ENCODE measurements around the gene NOS1. TPM values are rescaled to one million over a fixed set of nuclear protein-coding genes. Genes with fewer than 3 reads are reported as not detected.

Gene NOS1
- total RNA-seq, 4 donors from 2014 or later, result not detected

DNA sequence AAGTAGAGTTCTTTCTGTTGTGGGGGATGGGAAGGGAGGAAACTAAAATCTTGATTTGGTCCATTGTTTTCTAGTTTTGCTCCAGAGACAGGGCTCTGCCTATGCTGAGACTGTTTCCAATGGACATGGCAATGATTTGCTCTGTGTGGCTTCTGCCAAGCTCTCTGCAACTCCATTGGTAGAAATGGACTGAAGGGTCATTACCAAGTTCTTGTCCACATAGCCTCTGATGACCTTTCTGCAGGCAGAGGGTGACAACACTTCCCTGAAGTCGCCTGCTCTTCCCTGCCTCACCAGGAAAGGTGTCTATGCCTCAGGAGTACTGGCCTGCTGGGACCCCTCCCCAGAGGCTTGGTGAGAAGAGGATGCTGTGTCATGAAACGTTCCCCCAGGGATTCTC, 39.5 kb upstream of the NOS1 start:
- TF ChIP-seq CTCF (IDR thresholded peaks at IDR 0.05; ENCODE audit: low read depth), result no peak

DNA sequence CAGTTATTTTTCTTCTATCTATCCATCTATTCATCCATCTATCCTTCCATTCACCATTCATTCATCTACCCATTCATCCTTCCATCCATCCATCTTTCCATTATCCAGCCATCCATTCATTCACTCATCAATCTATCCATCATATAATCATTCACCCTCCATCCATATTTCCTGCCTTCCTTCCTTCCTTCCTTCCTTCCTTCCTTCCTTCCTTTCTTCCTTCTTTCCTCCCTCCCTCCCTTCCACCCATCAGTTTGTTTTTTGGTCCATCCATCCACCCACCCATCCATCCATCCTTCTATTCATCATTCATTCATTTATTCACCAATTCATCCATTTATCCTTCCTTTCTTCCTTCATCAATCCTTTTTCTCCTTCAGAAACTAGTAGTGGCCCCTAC, 34.3 kb upstream of the NOS1 start:
- TF ChIP-seq CTCF (IDR thresholded peaks at IDR 0.05; ENCODE audit: low read depth), result no peak

DNA sequence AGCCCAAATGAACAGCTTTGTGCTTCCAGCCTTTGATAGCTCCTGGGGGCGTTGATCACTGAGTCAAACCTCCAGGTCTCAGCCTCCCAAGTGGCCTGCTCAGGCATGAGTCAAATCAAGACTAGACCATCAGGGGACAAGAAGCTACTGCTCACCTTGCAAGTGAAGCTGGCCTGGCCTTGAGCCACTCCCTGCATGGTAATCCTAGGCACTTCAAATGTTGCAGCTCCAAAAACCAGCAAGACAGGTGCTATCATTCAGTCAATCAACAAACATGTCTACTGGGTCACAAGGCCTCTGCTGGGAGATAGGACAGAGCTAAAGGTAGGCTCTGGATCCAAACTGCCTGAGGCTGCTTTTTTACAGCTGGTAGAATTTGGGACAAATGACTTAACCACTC, 33.1 kb upstream of the NOS1 start:
- TF ChIP-seq CTCF (IDR thresholded peaks at IDR 0.05; ENCODE audit: low read depth), result no peak

DNA sequence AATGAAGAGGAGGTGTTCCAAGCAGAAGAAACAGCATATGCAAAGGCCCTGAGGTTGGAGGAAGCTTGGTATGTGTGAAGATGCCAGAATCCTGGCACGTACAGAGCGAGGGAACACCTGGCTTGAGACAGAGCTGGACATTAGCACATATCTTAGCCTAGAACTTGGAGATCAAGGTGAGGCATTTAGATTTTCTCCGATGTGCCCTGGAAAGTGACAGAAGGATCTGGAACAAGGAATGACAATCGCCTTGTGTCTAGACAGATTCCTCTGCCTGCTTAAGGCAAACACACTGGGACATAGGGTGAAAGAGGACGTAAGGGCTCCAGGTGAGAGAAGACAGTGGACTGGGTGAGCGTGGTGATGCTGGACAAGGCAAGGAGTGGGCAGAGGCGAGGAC, 32.2 kb upstream of the NOS1 start:
- TF ChIP-seq CTCF (IDR thresholded peaks at IDR 0.05; ENCODE audit: low read depth), result no peak

DNA sequence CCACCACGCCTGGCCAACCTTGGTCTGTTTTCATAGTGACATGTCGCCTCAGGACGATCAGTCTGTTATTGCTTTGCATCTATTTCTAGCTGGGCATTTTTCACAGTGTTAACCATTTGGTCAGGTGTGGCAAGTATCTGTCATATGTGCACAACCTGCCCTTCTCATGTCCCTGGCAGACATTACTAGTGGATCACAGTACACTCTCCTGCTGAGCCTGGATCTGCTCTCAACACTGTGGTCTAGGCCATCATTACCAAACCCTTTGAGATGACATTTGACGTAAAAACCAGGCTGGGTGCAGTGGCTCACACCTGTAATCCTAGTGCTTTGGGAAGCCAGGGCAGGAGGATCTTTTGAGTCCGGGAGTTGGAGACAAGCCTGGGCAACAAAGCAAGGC, 29.4 kb upstream of the NOS1 start:
- no peak for TF ChIP-seq CTCF (IDR thresholded peaks at IDR 0.05; ENCODE audit: low read depth)

- no peak for TF ChIP-seq CTCF (IDR thresholded peaks at IDR 0.05; ENCODE audit: low read depth)
These were observed 27.6 kb upstream of the NOS1 start for GRCh38 chr12:117388951-117389446.

GRCh38 chr12:117387832-117388231, 26.4 kb upstream of the NOS1 start:
- no peak for TF ChIP-seq CTCF (IDR thresholded peaks at IDR 0.05; ENCODE audit: low read depth)
